CD14-positive monocyte (primary cell): ENCODE measurements around the gene CLCN5. TPM values are rescaled to one million over a fixed set of nuclear protein-coding genes. Genes with fewer than 3 reads are reported as not detected.
"Not testable (repeated sequence)": the region's sequence is repeated elsewhere in the genome, so short reads cannot be mapped to it uniquely, and the experiment has no call there.

Source experiments
- DNase-seq, 3 donors: peaks; one replicate each; pipeline ENCODE4 v3.0.0-alpha.2; 2011 to 2022
- H2AFZ ChIP-seq: 2 replicates; pipeline ENCODE4 v1.6.0; 2012; ENCODE audit warnings: mild to moderate bottlenecking, low read depth, low read length, inconsistent platforms; ENCODE audit not compliant: insufficient read depth, poor library complexity, severe bottlenecking
- H3K27ac ChIP-seq, 2 donors: 1 replicate in 1 of 2; 2 replicates in 1 of 2; pipeline ENCODE4 v1.5.1; 2012 to 2013; ENCODE audit warnings: low read length in 2 of 2, control low read depth in 1 of 2, inconsistent platforms in 1 of 2, low read depth in 1 of 2, mild to moderate bottlenecking in 1 of 2
- H3K27me3 ChIP-seq, 2 donors: one replicate each; pipeline versions ENCODE4 v1.6.0 to v1.6.1; 2011 to 2013; ENCODE audit warnings: low read length in 2 of 2; ENCODE audit not compliant: control insufficient read depth in 2 of 2, insufficient read depth in 2 of 2
- H3K36me3 ChIP-seq, 2 donors: replicated peaks in 1 of 2; 1 replicate in 1 of 2; 2 replicates in 1 of 2; pipeline versions ENCODE4 v1.5.1 to v1.6.1; 2012 to 2013; ENCODE audit warnings: low read length in 2 of 2, control low read depth in 1 of 2, inconsistent platforms in 1 of 2, mild to moderate bottlenecking in 1 of 2; ENCODE audit not compliant: insufficient read depth in 2 of 2, control insufficient read depth in 1 of 2
- H3K4me1 ChIP-seq, 2 donors: 1 replicate in 1 of 2; 2 replicates in 1 of 2; pipeline versions ENCODE4 v1.5.1 to v1.6.1; 2012 to 2013; ENCODE audit warnings: low read length in 2 of 2, control low read depth in 1 of 2, inconsistent platforms in 1 of 2, mild to moderate bottlenecking in 1 of 2, moderate library complexity in 1 of 2; ENCODE audit not compliant: insufficient read depth in 2 of 2, control insufficient read depth in 1 of 2
- H3K4me2 ChIP-seq: replicated peaks from 2 replicates; pipeline ENCODE3; 2012; ENCODE audit warnings: low read length, moderate library complexity, mild to moderate bottlenecking; ENCODE audit not compliant: poor library complexity, severe bottlenecking; ENCODE audit errors: extremely low read depth
- H3K4me3 ChIP-seq, 3 experiments: fragments of 200-600 bp in 1 of 3; sonication (generic) in 1 of 3; replicated peaks in 1 of 3; 1 replicate in 2 of 3; 2 replicates in 1 of 3; pipeline ENCODE4 v1.5.1; 2011 to 2013; ENCODE audit warnings: low read length in 3 of 3, mild to moderate bottlenecking in 3 of 3, control low read depth in 2 of 3, low read depth in 2 of 3, inconsistent platforms in 1 of 3, moderate library complexity in 1 of 3
- H3K79me2 ChIP-seq: 2 replicates; pipeline ENCODE4 v1.6.0; 2012; ENCODE audit warnings: mild to moderate bottlenecking, control low read depth, inconsistent platforms, low read length, moderate library complexity; ENCODE audit not compliant: insufficient read depth
- H3K9ac ChIP-seq: 2 replicates; pipeline ENCODE4 v1.6.0; 2017; ENCODE audit warnings: low read length, mild to moderate bottlenecking; ENCODE audit not compliant: insufficient read depth, poor library complexity, severe bottlenecking
- H3K9me3 ChIP-seq, 2 donors: replicated peaks in 1 of 2; 1 replicate in 1 of 2; 2 replicates in 1 of 2; pipeline versions ENCODE4 v1.5.1 to v1.6.1; 2012 to 2013; ENCODE audit warnings: low read length in 2 of 2, control low read depth in 1 of 2; ENCODE audit not compliant: control insufficient read depth in 1 of 2, insufficient read depth in 1 of 2
- H4K20me1 ChIP-seq: 2 replicates; pipeline ENCODE4 v1.6.0; 2012; ENCODE audit warnings: mild to moderate bottlenecking, low read length, control low read depth, moderate library complexity; ENCODE audit not compliant: insufficient read depth
- H3K27ac Mint-ChIP-seq, 7 donors: one replicate each; pipeline ENCODE4 v1.8.0; 2020; ENCODE audit warnings: mild to moderate bottlenecking in 7 of 7, mixed read lengths in 7 of 7, moderate library complexity in 6 of 7, inconsistent platforms in 2 of 7
- H3K27me3 Mint-ChIP-seq, 3 donors: one replicate each; pipeline ENCODE4 v1.8.0; 2021 to 2022; ENCODE audit warnings: low read depth in 3 of 3, mild to moderate bottlenecking in 3 of 3, mixed read lengths in 3 of 3, moderate library complexity in 3 of 3, inconsistent platforms in 1 of 3
- H3K36me3 Mint-ChIP-seq, 2 donors: one replicate each; pipeline ENCODE4 v1.8.0; 2020; ENCODE audit warnings: mixed read lengths in 2 of 2, inconsistent platforms in 1 of 2, mild to moderate bottlenecking in 1 of 2
- H3K4me1 Mint-ChIP-seq: one replicate; pipeline ENCODE4 v1.8.0; 2020; ENCODE audit warnings: mild to moderate bottlenecking, mixed read lengths
- H3K4me3 Mint-ChIP-seq, 2 donors: one replicate each; pipeline ENCODE4 v1.8.0; 2020; ENCODE audit warnings: mild to moderate bottlenecking in 2 of 2, mixed read lengths in 2 of 2, moderate library complexity in 1 of 2
- H3K9me3 Mint-ChIP-seq, 7 donors: one replicate each; pipeline ENCODE4 v1.8.0; 2020 to 2022; ENCODE audit warnings: mixed read lengths in 7 of 7, mild to moderate bottlenecking in 6 of 7, moderate library complexity in 6 of 7, inconsistent platforms in 2 of 7
- CTCF ChIP-seq: fragments of 200-600 bp; IDR thresholded peaks from one replicate; pipeline ENCODE4 v1.8.0; 2022; ENCODE audit warnings: antibody characterized with exemption, mild to moderate bottlenecking
- WGBS: methylation state at CpG from one replicate; pipeline ENCODE4 v1.1.5; 2013; ENCODE audit warnings: missing lambda C conversion rate; ENCODE audit not compliant: insufficient coverage; 5-methylcytosine and 5-hydroxymethylcytosine counted together
- intact Hi-C, 2 donors: fragments of 100-400 bp; cut with micrococcal nuclease; formaldehyde crosslinking; loops; one replicate each; pipeline versions ENCODE4 v1.15.0 to v1.15.1; 2023
- polyA plus RNA-seq, 3 donors: library from polyadenylated mRNA; depleted of rRNA in 1 of 3; unstranded in 2 of 3; stranded (reverse) in 1 of 3; fragments of 300-500 nt in 2 of 3; fragments of >200 nt in 1 of 3; fragmentation: Illumina TruSeq in 2 of 3; gene quantifications; 1 replicate in 2 of 3; 2 replicates in 1 of 3; pipeline ENCODE4 v1.2.3, GENCODE V29; 2012 to 2021

CLCN5 gene
- polyA plus RNA-seq, 3 donors = 4.1 to 4.2 (median 4.1) TPM

GRCh38 chrX:50003467-50003866 is 81.1 kb downstream of the CLCN5 start:
- no peak for DNase-seq
- Histone ChIP-seq H3K27me3 (no peaks in the 10 kb centered on the region), H3K36me3 (no peaks in the 10 kb centered on the region), H4K20me1 (no peaks in the 10 kb centered on the region), H2AFZ (no peak overlapping the region), H3K79me2 (no peaks in the 10 kb centered on the region), H3K9me3 (no peaks in the 10 kb centered on the region), H3K4me2 (no peak overlapping the region), H3K27ac (no peak overlapping the region), H3K4me1 (peaks cover 29 to 31% of the 10 kb centered on the region in 2 donors), H3K9ac (no peak overlapping the region), H3K4me3 (no peak overlapping the region)
- peaks cover 0 to 11% of the 10 kb centered on the region in 2 donors for H3K36me3 Mint-ChIP-seq
- no CpG with 5 or more reads among the region's 4 CpGs for WGBS
- H3K27me3 Mint-ChIP-seq = peaks cover 0 to 5% (median 0%) of the 10 kb centered on the region in 3 donors
- no peak overlapping the region for H3K27ac Mint-ChIP-seq
- intact Hi-C loops = no loop called here
- TF ChIP-seq CTCF = no peak
- peaks cover 34% of the 10 kb centered on the region for H3K4me1 Mint-ChIP-seq
- H3K4me3 Mint-ChIP-seq = no peak overlapping the region
- H3K9me3 Mint-ChIP-seq = no peaks in the 10 kb centered on the region

- Histone ChIP-seq H4K20me1 (no peaks in the 10 kb centered on the region), H3K79me2 (no peaks in the 10 kb centered on the region), H3K27ac (no peak overlapping the region), H3K4me3 (no peak overlapping the region), H3K4me2 (no peak overlapping the region), H3K9me3 (no peaks in the 10 kb centered on the region), H2AFZ (no peak overlapping the region), H3K4me1 (peaks cover 29 to 31% of the 10 kb centered on the region in 2 donors), H3K9ac (no peak overlapping the region), H3K36me3 (no peaks in the 10 kb centered on the region), H3K27me3 (no peaks in the 10 kb centered on the region)
- H3K36me3 Mint-ChIP-seq = peaks cover 0 to 11% of the 10 kb centered on the region in 2 donors
- no CpG with 5 or more reads among the region's 2 CpGs for WGBS
- H3K9me3 Mint-ChIP-seq = no peaks in the 10 kb centered on the region
- peaks cover 32% of the 10 kb centered on the region for H3K4me1 Mint-ChIP-seq
- H3K4me3 Mint-ChIP-seq = no peak overlapping the region
- DNase-seq = no peak
- intact Hi-C loops = no loop called here
- no peak for TF ChIP-seq CTCF
- no peak overlapping the region for H3K27ac Mint-ChIP-seq
- peaks cover 0 to 5% (median under 1%) of the 10 kb centered on the region in 3 donors for H3K27me3 Mint-ChIP-seq
Observed at GRCh38 chrX:50003927-50004326, 81.5 kb downstream of the CLCN5 start.

- H3K27ac ChIP-seq, H3K4me2 ChIP-seq, H3K36me3 Mint-ChIP-seq, H3K9me3 ChIP-seq, H3K36me3 ChIP-seq, H3K4me1 Mint-ChIP-seq, H3K27me3 Mint-ChIP-seq, H2AFZ ChIP-seq, DNase-seq, H3K27me3 ChIP-seq, H3K9ac ChIP-seq, H3K9me3 Mint-ChIP-seq, H4K20me1 ChIP-seq, H3K4me3 ChIP-seq, H3K4me1 ChIP-seq, H3K79me2 ChIP-seq, intact Hi-C loops: not testable (repeated sequence)
- WGBS = no CpG with 5 or more reads among the region's 5 CpGs
- Mint-ChIP-seq H3K4me3 (peak overlapping the region in 1 of 2 donors; percentile 31), H3K27ac (peak overlapping the region in 1 of 7 donors; percentile 37)
Observed at GRCh38 chrX:50025591-50025990, 103.2 kb downstream of the CLCN5 start.
